GM19324 (cell line): Measurements from ENCODE around the gene CT47C1.
A peak's percentile ranks its signal among the peaks of the same experiment; 100 is the strongest.

Experiments used
- ATAC-seq: cut with Tn5 transposase; IDR thresholded peaks from one replicate; pipeline ENCODE4 v1.9.1; 2021; ENCODE audit warnings: mild to moderate bottlenecking, moderate library complexity; ENCODE audit not compliant: unreplicated experiment, low FRiP score

The CT47C1 gene

DNA sequence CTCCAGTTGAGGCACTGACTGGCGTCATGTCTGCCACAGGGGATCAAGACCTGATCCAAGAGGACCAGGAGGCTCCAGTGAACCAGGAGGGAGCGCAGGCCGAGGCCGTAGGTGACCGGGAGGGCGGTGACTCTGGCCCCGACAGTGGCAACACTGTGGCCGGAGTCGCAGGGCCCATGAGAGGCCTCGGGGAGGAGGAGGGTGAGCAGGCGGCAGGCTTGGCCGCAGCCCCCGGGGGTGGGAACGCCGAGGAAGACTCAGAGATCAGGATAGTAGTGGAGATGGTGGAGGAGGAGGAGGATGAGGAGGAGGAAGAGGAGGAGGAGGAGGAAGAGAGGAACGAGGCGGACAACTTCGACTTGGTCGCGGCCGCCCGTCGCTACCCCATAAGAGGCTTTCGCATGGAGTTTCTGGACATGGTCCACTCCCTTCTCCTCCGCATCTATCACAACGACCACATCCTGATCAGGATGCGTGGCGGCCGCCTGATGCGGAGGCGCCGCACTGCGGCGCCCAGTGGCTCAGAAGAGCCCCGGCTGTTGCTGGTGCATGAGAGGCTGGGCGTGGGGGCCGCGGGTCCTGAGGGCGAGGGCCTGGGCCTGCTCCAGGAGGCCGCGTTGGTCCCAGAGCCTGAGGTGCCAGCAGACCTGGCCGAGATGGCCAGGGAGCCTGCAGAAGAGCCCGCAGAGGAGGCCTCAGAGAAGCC is 560 bp downstream of the CT47C1 start:
- ATAC-seq, result no peak

- ATAC-seq, result no peak
Measured at GRCh38 chrX:119073911-119074310, 1.1 kb downstream of the CT47C1 start.

DNA sequence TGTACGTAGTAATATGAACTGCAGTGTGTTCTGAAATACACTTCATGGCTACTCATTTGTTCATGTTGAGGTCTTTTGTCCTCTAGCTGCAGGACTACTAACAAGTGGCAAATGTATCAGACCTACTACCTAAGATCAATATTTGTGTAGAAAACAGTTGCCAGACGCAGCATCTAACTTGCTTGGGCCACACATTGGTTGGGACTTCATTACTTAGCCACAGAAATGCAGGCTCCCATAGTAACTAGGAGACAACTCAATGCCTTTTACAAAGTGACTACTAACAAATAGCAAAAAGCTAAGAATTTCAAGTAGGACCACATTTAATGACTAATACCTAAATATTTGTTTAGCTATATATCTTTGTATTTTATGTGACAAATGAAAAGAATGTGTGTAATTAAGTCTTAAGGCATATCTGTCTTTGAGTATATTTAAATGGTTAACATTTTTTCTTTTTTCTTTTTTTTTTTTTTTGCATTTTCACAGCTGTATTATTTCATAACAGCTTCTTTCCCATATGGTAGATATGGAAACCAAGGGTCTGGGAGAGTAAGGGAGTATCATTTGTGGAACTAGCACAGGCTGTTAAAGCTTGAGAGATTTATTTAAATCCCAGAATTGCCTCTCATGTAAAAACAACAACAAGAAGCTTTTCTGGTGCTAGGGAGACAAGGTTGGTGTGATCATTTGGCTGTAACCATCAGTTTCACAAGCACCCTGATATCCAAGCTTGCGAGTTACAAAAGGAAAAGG is 2.7 kb downstream of the CT47C1 start:
- no peak for ATAC-seq

DNA sequence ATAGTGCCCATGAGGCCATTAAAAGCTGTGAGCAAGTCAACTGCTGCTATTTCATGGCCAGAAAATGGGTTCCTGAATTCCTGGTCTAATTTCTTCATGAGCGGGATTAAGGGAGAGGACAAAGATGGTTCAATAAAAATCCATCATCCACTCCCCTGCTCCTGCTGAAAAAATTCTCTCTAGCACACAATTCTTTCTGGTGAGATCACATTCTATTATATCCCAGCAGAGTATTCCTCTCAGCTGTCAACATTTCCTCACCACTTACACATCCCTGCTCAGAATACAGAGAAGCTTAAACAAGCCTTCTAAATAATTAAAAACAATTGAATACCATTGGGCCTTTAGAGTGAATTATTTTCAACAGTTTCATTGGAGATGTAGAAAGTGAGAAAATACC is 9.5 kb downstream of the CT47C1 start:
- ATAC-seq, result no peak

- no peak for ATAC-seq
Measured at GRCh38 chrX:119084766-119085165, 12.0 kb downstream of the CT47C1 start.

DNA sequence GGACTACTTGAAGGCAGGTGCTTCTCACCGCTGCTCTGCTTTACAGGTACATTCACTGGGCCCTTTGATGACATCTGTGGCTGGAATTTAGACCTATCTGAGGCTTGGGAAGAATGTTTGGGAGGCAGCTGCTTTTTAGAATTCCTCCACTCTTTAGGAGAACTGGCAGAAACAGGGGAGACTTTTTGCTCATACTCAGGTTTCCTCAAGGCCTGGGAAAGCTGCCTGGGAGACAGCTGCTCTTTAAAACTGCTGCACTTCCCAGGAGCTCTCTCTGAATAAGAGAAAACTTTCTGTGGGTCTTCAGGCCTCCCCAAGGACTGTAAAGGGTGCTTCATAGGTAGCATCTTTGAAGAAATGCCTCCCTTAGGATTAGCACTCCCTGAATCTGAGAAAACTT is 14.3 kb downstream of the CT47C1 start:
- no peak for ATAC-seq

- no peak for ATAC-seq
Measured at GRCh38 chrX:119089619-119090018, 16.8 kb downstream of the CT47C1 start.

- no peak for ATAC-seq
Measured at GRCh38 chrX:119090627-119091026, 17.8 kb downstream of the CT47C1 start.

DNA sequence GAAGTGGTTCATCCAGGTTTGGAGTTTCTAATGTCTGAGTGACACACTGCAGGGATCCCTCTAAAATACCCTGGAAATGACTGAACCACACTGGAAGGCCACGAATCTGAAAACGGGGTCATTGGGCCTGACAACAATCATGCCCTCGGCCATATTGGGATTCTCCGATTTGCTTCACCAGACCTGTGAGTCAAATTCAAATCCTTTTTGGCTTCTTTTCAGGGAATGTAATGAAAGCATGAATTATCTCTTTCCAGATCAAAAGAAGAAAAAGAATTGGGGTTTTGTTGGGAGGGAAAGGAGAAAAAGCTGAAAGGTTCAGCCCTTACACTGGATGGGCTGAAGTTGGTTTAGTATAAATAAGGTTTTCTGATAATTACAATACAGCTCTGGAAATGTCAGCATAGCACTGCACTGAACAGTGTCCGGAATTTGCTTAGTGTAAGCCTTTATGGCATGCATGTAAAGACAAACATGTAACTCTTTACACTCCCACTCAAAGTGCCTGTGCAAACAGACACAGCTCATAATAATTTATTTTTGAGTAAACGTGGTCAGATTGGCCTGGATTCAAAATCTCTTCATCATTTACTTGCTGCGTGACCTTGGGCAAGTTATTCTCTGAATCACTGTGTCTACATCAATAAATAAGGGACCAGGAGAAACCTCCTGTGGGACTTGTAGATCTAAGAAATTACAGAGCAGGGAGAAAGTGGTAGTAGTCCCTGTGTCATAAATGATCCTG is 21.4 kb downstream of the CT47C1 start:
- no peak for ATAC-seq

- no peak for ATAC-seq
Measured at GRCh38 chrX:119094819-119095218, 22.0 kb downstream of the CT47C1 start.

- ATAC-seq, result no peak
Measured at GRCh38 chrX:119095936-119096335, 23.1 kb downstream of the CT47C1 start.

DNA sequence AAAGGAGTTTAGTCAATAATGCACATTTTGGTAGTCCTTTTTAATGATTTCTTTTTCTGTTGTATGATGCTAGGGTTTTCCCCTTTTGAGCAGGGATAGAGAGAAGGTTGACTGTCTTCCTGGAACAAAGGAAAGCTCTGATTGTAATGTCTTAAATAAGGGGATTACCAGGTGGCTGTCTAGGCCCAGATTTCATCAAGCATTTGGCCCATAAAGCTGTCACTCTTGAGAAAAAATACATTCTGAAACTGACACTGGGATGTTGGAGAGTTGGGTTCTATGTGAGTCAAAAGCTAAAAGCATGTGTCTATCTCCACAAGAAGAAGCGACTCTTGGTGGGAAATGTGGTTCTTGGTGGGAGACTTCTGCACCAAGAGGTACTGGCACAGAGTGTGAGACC is 28.4 kb downstream of the CT47C1 start:
- ATAC-seq, result no peak

DNA sequence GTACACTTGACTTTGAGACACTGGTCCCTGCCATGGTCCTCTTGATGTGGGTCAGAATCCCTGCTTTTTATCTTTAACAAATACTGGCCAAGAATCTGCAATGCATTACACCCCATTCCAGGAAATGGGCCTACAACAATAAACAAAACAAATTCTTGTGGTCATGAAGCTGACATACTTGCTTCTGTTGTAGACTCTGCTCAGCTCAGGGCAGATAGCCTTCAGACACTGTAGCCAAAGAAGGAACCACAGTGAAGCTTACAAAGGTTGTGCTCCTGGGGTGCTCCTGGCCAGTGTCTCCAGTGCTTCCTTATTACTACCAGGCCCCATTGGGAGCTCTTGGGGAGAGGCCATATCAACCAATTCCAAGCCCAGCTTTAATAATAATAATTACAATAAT is 33.0 kb downstream of the CT47C1 start:
- ATAC-seq, result no peak

GRCh38 chrX:119107206-119107605 is 34.4 kb downstream of the CT47C1 start:
- ATAC-seq, result no peak

GRCh38 chrX:119118780-119119395 is 46.1 kb downstream of the CT47C1 start:
- peak; percentile 83 for ATAC-seq

GRCh38 chrX:119121341-119121740 is 48.5 kb downstream of the CT47C1 start:
- ATAC-seq, result no peak
